22Rv1 (cell line): ENCODE results near the gene RUBCNL.

Experiments
- H3K27ac ChIP-seq: fragments of 450-650 bp; 2 replicates; pipeline ENCODE4 v1.5.1; 2017
- CTCF ChIP-seq: fragments of 450-650 bp; IDR thresholded peaks from 2 replicates; pipeline ENCODE4 v1.5.1; 2017; ENCODE audit warnings: mild to moderate bottlenecking
- ZFX ChIP-seq: fragments of 450-650 bp; IDR thresholded peaks from 2 replicates; pipeline ENCODE4 v1.6.1; 2017; ENCODE audit warnings: antibody characterized with exemption, borderline replicate concordance

Gene RUBCNL

GRCh38 chr13:46315491-46316075 is 71.5 kb downstream of the RUBCNL start:
- no peak for TF ChIP-seq CTCF
- TF ChIP-seq ZFX, result no peak
- H3K27ac ChIP-seq, result no peak overlapping the region

GRCh38 chr13:46315036-46315435 is 72.0 kb downstream of the RUBCNL start:
- H3K27ac ChIP-seq, result no peak overlapping the region
- TF ChIP-seq CTCF (no peak), ZFX (no peak)

- no peak for TF ChIP-seq ZFX
- TF ChIP-seq CTCF, result no peak
- no peak overlapping the region for H3K27ac ChIP-seq
These were observed 72.5 kb downstream of the RUBCNL start for GRCh38 chr13:46314587-46314986.

GRCh38 chr13:46313432-46314257 is 73.4 kb downstream of the RUBCNL start:
- H3K27ac ChIP-seq, result no peak overlapping the region
- TF ChIP-seq CTCF, result no peak

- no peak for TF ChIP-seq ZFX
- no peak for TF ChIP-seq CTCF
- no peak overlapping the region for H3K27ac ChIP-seq
These were observed 74.0 kb downstream of the RUBCNL start for GRCh38 chr13:46313024-46313423.

- no peak overlapping the region for H3K27ac ChIP-seq
- TF ChIP-seq ZFX (no peak), CTCF (no peak)
These were observed 75.8 kb downstream of the RUBCNL start for GRCh38 chr13:46311217-46311616.

GRCh38 chr13:46310066-46310465 is 77.0 kb downstream of the RUBCNL start:
- no peak overlapping the region for H3K27ac ChIP-seq
- TF ChIP-seq ZFX, result no peak
- no peak for TF ChIP-seq CTCF
